Activated CD4-positive, alpha-beta T cell treated with anti-CD3 and anti-CD28 coated beads, Interleukin-2, amount 50 U/mL, for 16 hours (primary cell): ENCODE results near the gene MDM1.

ENCODE experiments used
- DNase-seq: peaks from one replicate; pipeline ENCODE4 v3.0.0-alpha.2; 2020

The MDM1 gene, protein sequence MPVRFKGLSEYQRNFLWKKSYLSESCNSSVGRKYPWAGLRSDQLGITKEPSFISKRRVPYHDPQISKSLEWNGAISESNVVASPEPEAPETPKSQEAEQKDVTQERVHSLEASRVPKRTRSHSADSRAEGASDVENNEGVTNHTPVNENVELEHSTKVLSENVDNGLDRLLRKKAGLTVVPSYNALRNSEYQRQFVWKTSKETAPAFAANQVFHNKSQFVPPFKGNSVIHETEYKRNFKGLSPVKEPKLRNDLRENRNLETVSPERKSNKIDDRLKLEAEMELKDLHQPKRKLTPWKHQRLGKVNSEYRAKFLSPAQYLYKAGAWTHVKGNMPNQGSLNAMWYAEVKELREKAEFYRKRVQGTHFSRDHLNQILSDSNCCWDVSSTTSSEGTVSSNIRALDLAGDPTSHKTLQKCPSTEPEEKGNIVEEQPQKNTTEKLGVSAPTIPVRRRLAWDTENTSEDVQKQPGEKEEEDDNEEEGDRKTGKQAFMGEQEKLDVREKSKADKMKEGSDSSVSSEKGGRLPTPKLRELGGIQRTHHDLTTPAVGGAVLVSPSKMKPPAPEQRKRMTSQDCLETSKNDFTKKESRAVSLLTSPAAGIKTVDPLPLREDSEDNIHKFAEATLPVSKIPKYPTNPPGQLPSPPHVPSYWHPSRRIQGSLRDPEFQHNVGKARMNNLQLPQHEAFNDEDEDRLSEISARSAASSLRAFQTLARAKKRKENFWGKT

DNA sequence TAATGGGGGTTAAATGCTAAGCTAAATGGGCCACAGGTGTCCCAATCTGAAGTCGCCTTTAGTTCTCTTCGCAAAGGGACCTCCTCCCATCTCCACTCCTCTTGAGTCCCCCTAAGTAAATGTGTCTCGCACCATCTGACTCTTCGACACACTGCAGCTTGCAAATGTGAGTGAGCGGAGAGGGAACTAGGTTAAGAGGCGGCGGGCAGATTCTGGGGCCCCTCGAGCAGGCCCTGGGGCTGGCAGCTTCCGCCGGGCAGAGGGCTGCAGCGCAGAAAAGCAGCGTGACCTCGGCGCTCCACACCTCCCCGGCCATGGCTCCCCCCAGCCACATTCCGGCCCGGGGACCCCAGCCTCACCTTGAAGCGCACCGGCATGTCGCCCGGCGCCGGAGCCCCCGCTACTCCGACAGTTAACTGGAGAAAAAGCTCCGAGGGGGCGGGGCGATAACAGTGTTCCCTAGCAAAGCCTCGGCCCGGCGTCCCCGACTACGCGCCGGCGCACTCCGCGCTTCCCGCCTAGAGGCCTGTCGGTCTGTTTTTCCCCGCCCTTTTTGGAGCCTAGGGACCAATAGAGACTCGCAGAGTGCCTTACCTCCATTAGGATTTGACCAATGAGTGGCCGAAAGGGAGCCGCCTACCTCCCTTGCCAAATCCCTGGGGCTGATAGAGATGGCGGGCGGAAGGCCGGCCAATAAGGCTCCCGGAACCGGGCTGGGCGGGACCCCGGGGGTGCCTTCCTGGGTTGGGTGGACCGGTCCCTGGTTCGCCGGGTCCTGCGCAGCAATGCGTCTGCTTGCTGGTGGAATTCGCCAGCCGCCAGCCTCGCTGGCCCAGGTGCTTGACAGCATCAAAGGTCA is at the start of gene MDM1:
Gene MDM1, minus strand, starts transcription at position 494 of the 859 bp plus-strand sequence. Its CDS starts 117 bp downstream, at position 377.
- DNase-seq = peak; percentile 99

DNA sequence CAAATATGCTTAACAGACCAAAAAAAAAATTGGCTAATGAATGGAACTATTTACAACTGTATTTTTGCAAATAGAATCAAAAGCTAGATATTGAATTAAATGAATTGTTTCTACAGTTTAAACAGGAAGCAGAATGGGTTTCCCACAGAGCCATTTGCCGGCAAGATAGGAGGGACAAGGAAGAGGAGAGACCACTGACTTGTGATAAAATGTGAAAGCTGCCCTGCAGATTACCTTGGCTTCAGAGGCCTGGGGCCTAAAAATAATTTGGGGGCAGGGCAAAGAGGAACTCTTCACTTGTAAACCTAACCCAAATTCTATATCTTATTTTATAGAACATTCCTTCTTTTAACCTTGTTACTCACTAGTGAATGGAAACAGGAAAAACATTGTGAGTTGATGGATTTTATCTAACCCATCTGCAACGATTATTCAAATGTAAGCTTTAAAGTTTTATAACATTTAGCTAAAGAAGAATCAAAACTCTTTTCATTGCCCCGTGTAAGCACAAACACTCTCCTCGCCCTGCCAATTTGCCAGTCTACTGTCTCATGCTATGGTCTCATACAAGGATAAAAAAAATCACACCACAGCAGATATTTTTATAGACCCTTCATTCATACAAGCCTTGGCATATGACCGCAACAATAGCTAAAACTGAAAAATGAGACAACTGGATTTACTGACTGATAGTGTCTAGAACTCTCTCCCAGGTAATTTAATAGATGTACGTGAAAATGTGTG is 49.5 kb upstream of the MDM1 start:
- no peak for DNase-seq

DNA sequence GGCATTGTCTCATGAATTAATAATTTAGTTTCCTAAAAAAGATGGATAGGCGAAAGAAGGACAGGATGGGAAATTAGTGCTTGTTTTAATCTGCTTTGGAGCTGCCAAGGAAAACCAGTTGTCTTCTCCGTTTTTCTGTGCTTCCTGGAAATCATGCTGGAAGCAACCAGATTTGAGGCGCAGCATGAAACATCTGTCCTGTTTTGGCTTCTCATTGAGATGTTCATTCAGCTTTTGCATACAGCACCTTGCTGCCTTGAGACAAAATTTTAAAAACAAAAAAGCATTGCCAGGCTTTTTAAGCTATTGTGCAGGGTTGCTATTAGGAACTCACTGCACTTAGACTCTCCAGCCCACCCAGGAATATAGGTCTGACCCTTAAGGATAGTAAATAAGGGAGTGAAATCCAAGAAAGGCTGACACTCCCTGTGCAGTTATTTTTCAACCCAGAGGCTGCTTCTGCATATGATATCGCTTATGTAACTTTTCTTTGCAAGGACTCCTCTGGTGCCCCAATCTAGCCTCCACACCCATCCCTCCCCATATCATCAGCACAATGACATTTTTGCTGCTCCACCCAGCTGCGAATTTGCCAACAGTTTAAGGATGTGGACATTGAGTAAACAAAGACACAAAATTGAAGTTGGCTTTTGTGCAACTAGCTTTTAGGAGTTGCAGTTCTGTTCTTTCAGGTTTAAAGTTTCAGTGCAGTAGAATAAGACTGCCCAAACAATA is 46.9 kb upstream of the MDM1 start:
- no peak for DNase-seq

GRCh38 chr12:68377881-68378280 is 45.7 kb upstream of the MDM1 start:
- no peak for DNase-seq

DNA sequence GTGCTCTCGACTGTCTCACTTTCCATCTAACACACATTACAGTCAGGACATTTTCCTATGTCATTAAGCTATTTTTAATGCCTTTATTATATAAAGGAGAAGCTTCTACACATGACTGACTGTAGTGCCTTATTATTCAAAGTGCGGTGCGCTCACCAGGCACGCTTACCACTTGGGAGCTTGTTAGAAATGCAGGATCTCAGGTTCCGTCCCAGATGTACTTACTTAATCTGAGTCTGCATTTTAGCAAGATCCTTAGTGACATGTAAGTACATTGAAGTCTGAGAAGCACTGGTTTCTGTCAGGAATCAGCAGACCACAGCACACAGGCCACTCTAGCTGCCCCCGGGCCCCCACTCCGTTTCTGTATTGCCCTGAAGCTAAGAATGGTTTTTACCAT is 44.7 kb upstream of the MDM1 start:
- no peak for DNase-seq

DNA sequence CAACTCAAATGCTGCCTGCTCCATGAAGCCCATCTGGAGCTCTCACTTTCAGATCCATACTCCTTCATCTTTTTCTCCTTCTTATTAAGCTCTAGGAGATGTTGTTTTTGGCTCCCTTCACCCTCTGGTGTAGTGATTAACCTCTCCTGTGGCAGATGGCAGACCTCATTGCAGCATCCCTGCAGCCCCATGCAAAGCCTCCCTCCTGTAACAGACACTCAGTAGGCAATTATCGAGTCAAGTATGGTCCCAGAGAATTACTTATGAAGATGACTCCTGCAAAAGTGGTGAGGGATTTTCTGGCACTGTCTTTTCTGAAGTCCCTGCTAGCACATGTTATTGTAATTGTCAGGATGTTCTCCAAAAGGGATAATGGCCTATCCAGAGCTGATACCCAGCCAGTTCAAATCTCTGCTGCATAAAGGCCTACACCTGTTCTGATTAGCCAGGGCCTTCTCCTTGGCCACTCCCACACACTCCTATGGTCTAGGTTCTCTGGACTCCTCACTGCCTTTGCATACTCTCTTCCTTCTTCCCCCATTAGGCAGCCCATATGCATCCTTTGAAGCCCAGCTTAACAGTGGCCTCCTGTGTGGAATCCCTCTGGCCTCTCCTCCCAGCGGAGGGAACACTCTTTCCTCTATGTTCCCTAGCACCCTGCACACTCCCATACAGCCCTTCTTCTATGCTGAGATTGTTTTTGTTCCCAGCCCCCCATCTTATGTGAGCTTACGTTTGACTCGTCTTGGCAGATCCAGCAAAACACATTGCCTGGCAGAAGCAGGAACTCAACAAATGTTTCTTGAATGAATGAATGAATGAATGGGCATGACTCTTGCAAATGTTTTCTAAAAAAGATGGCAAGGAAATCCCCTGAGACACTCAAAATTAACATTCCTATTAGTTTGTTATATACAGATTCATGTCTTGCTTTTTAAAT is 43.9 kb upstream of the MDM1 start:
- no peak for DNase-seq

- peak; percentile 95 for DNase-seq
Measured at GRCh38 chr12:68374307-68374982, 42.3 kb upstream of the MDM1 start.

- no peak for DNase-seq
Measured at GRCh38 chr12:68370667-68371066, 38.5 kb upstream of the MDM1 start.

DNA sequence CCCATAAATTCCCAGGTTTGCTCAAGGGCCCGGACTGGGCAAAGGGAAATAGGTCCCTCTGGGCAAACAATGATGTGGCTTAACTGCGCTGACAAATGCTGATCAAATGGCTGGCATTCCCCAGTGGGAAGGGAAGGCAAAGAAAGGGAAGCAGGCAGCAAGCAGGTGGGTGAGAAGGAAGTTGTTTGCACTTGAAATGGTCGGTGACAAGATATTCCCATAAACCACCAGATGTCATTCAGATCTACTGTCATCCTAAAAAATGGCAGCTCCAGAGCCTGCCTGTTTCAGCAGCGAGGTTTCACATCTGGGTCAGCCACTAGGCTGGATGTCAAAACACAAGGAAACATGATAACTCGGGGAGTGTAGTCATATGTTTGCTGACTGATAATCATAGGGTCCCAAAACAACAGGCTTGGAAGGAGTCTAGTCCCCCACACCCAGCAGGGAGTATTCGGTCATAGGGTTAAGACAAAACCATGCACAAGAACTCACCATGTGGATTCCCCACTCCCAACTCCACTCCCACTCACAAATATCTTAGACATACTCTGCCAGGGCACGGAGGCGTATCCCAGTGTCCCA is 37.9 kb upstream of the MDM1 start:
- DNase-seq = no peak

- DNase-seq = no peak
Measured at GRCh38 chr12:68368327-68368726, 36.2 kb upstream of the MDM1 start.

DNA sequence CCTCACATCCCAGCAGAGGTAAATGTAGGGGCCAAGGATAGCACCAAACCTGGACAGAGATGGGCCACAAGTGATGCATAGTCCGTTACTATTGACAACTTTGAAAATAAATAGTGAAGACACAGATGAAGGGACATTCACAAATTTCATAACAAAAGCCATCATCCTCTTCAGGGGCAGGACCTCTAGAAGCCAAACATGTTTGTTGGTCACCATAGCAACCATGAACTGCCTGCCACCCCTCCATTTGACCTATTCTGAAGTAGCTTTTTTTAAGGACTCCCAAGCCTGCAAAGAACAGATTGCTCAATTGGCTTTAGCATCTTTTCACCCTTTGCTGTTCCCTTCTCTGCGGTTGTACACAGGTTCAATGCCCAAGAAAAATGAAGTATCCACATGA is 35.7 kb upstream of the MDM1 start:
- DNase-seq = peak; percentile 41

GRCh38 chr12:68367116-68367515 is 35.0 kb upstream of the MDM1 start:
- DNase-seq = peak; percentile 61

- peak; percentile 98 for DNase-seq
Measured at GRCh38 chr12:68364893-68365725, 32.9 kb upstream of the MDM1 start.

DNA sequence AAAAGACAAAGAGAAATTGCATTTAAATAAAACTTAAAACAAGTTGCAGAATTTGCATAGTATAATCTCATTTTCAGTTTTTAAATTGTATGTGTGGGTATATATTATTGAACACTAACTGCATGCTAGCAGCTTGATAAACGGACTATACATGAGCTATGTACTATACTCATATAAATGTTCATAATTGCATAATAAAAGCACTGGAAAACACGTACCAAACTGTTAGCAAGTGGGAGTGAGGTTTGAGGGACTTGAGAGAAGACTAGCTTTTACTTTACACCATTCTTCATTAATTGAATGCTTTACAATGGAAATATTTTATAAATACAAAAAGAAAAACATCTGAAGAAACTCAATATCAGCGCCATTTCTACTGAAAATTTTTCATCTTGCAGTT is 32.2 kb upstream of the MDM1 start:
- no peak for DNase-seq

DNA sequence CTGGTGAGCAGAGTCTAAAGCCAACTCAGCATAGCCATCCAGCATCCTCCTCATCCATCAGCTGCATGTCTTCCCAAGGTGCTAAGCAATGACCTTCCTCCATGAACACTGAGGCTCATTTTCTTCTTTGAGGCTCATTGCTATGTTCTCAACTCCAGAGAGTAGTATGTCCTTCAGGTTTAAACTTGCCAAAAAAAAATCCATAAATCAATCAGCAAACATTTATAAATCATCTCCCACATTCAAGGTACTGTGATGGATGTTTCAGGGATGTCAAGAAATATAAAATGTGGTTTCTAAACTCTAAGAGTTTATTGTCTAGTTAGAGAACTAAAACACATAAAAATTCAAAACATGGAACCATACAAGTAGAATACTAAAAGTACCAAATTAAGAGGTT is 29.8 kb upstream of the MDM1 start:
- DNase-seq = no peak

DNA sequence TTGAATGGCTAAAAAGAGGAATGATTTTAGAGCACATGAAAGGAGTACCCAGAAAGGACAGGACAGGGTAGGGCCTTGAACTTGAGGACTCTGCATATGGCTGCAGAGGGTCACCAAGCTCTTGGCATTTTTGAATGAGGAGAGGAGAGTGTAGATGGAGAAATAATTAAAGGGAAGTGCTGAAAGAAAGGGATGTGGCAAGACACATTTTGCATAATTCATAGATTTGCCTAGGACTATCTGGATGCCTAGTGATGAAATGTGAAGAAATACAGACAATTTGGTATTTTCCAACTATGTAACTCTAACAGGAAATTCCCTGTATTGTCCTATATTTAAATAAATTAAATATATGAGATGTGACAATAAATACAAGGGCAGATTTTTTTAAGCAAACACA is 27.5 kb upstream of the MDM1 start:
- DNase-seq = no peak

- DNase-seq = peak; percentile 81
Measured at GRCh38 chr12:68358532-68359485, 26.6 kb upstream of the MDM1 start.

DNA sequence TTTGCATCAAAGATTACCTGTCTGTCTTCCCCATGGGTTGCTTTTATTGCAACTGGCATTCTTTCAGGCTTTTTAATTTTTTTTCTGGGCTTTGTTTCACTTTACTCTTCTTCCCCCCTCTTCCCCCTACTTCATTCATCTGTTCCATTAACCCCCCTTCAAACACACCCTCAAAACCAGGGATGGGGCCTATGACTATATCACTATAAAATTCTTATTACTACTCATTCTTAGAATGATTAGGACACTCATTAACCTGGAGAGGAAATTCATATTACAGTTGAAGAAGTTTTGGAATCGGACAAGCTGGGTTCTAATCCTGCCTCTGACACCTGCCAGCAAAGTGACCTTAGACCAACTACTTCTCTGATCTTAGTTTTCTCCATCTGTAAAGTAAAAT is 24.8 kb upstream of the MDM1 start:
- DNase-seq = no peak
